ENCODE data around the gene SCD. TPM values are rescaled to one million over a fixed set of nuclear protein-coding genes. Genes with fewer than 3 reads are reported as not detected.

The SCD gene
- total and polyA plus RNA-seq, 2 experiments from 2014 or later = 325 to 816 TPM

GRCh38 chr10:100372415-100373297, 25.6 kb downstream of the SCD start:
- ATAC-seq = peak; percentile 4
- Histone ChIP-seq H3F3A (replicated peaks; ENCODE audit: low read depth) (peaks cover 2% of the 10 kb centered on the region; the same call in 1 of the 2 replicates), H2AFZ (no peak overlapping the region), H3K36me3 (ENCODE audit: insufficient read depth) (no peaks in the 10 kb centered on the region; the same call in 1 of the 2 replicates), H3K9me2 (ENCODE audit: insufficient read depth) (no peaks in the 10 kb centered on the region), H3K4me2 (peak overlapping the region; percentile 75), H3K79me2 (replicated peaks; ENCODE audit: insufficient read depth) (peaks cover 28% of the 10 kb centered on the region), H3K4me3 (peak overlapping the region; percentile 81), H3K27ac (ENCODE audit: low read depth) (peak overlapping the region; percentile 80), H3K4me1 (ENCODE audit: insufficient read depth) (peaks cover 39% of the 10 kb centered on the region), H4K20me1 (replicated peaks; ENCODE audit: insufficient read depth) (peaks cover under 1% of the 10 kb centered on the region; the same call in 1 of the 2 replicates), H3K27me3 (ENCODE audit: insufficient read depth) (no peaks in the 10 kb centered on the region)
- Mint-ChIP-seq H3K4me1 (peaks cover 26% of the 10 kb centered on the region), H3K9me3 (no peaks in the 10 kb centered on the region), H3K27me3 (ENCODE audit: insufficient read depth, low read depth, poor library complexity) (peaks cover 15% of the 10 kb centered on the region), H3K4me3 (no peak overlapping the region), H3K36me3 (ENCODE audit: low read depth) (peaks cover 6% of the 10 kb centered on the region; the same call in 1 of the 3 replicates), H3K27ac (no peak overlapping the region)
- no peak for TF ChIP-seq EZH2phosphoT487 (IDR thresholded peaks at IDR 0.05; ENCODE audit: unreplicated experiment)
- TF ChIP-seq POLR2AphosphoS5 (IDR thresholded peaks at IDR 0.05; ENCODE audit: low read depth) = no peak; the same call in 1 of the 2 replicates
- no peak for TF ChIP-seq ZNF462 (CRISPR knock-in tag; IDR thresholded peaks at IDR 0.05)
- TF ChIP-seq JUNB (IDR thresholded peaks at IDR 0.05; ENCODE audit: unreplicated experiment) = no peak
- no peak for TF ChIP-seq EZH2 (IDR thresholded peaks at IDR 0.05; ENCODE audit: low read depth, unreplicated experiment)
- no peak for TF ChIP-seq NANOG (IDR thresholded peaks at IDR 0.05; ENCODE audit: borderline replicate concordance)
- no peak for TF ChIP-seq ZNF114 (CRISPR knock-in tag; IDR thresholded peaks at IDR 0.05)
- no peak for TF ChIP-seq ZNF331 (CRISPR knock-in tag; IDR thresholded peaks at IDR 0.05; ENCODE audit: low read depth)
- no peak for TF ChIP-seq REST (IDR thresholded peaks at IDR 0.05; ENCODE audit: unreplicated experiment)
- no peak for DNase-seq (ENCODE audit: low spot score)

Measured in GM23338 (cell line).